Measurements from ENCODE around the gene BRAT1.

DNA sequence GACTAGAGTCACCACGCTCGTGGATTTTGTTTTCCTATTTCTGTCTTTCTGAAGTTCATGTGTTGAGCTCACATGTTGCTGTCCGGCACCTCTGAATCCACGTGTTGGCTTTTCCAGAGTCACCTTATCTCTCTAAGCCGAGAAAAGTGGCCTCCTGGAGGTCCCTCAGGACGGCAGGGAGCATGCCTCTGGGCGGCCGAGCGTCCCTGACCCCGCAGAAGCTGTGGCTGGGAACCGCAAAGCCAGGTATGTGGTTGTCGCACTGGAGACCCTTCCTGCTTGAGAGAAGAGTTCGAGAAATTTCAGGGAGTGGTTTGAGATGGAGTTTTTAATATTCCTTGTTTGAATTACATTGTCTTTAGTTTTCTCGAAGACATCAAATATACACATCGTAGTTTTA lies 16.1 kb upstream of the BRAT1 start:
- TF ChIP-seq, protein P1, sequence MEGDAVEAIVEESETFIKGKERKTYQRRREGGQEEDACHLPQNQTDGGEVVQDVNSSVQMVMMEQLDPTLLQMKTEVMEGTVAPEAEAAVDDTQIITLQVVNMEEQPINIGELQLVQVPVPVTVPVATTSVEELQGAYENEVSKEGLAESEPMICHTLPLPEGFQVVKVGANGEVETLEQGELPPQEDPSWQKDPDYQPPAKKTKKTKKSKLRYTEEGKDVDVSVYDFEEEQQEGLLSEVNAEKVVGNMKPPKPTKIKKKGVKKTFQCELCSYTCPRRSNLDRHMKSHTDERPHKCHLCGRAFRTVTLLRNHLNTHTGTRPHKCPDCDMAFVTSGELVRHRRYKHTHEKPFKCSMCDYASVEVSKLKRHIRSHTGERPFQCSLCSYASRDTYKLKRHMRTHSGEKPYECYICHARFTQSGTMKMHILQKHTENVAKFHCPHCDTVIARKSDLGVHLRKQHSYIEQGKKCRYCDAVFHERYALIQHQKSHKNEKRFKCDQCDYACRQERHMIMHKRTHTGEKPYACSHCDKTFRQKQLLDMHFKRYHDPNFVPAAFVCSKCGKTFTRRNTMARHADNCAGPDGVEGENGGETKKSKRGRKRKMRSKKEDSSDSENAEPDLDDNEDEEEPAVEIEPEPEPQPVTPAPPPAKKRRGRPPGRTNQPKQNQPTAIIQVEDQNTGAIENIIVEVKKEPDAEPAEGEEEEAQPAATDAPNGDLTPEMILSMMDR (IDR thresholded peaks at IDR 0.05) = no peak
- TF ChIP-seq POLR2A (IDR thresholded peaks at IDR 0.05) = no peak

Measured in lower leg skin (tissue), 3 donors.